Measurements from ENCODE around the gene R3HDM4.
A peak's percentile ranks its signal among the peaks of the same experiment; 100 is the strongest.

GRCh38 chr19:940591-941291 lies 27.7 kb upstream of the R3HDM4 start:
- no peak for TF ChIP-seq CTCF (IDR thresholded peaks at IDR 0.05)
- peak in 1 of 2 donors; percentile 12 for TF ChIP-seq POLR2A (IDR thresholded peaks at IDR 0.05)
